ENCODE measurements around the gene STAB2.

The STAB2 gene

DNA sequence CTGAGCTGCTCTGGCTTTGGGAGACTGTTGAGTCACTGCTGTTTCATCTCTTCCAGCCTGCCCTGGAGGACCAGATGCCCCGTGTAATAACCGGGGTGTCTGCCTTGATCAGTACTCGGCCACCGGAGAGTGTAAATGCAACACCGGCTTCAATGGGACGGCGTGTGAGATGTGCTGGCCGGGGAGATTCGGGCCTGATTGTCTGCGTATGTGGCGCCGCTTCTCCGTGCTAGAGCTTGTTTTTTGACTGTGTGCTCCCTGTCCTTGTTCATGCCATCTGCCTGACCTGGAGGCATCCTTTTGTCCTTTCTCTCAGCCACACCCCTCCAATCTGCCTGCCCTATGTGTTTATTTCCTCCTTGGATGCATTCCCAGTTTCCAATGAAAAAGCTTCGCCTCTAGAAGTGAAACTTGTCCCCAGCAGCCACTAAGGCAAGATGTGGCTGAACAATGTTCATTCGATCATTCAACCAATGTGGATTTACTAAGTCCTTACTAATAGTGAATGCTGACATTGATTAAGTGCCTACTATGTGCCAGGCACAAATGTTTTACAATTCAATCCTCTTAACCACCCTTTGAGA, 155.4 kb downstream of the STAB2 start:
- TF ChIP-seq POLR2AphosphoS5 (IDR thresholded peaks at IDR 0.05; ENCODE audit: low read depth, low read length) (no peak), FOXP2 (optimal IDR thresholded peaks at IDR 0.05; ENCODE audit: borderline replicate concordance, extremely low read depth, extremely low read length, insufficient read depth) (no peak), TAF1 (IDR thresholded peaks at IDR 0.05; ENCODE audit: borderline replicate concordance, insufficient read depth, low read length) (no peak), SIN3A (IDR thresholded peaks at IDR 0.05; ENCODE audit: borderline replicate concordance, insufficient read depth, low read length) (no peak)
- TF ChIP-seq, protein P1, sequence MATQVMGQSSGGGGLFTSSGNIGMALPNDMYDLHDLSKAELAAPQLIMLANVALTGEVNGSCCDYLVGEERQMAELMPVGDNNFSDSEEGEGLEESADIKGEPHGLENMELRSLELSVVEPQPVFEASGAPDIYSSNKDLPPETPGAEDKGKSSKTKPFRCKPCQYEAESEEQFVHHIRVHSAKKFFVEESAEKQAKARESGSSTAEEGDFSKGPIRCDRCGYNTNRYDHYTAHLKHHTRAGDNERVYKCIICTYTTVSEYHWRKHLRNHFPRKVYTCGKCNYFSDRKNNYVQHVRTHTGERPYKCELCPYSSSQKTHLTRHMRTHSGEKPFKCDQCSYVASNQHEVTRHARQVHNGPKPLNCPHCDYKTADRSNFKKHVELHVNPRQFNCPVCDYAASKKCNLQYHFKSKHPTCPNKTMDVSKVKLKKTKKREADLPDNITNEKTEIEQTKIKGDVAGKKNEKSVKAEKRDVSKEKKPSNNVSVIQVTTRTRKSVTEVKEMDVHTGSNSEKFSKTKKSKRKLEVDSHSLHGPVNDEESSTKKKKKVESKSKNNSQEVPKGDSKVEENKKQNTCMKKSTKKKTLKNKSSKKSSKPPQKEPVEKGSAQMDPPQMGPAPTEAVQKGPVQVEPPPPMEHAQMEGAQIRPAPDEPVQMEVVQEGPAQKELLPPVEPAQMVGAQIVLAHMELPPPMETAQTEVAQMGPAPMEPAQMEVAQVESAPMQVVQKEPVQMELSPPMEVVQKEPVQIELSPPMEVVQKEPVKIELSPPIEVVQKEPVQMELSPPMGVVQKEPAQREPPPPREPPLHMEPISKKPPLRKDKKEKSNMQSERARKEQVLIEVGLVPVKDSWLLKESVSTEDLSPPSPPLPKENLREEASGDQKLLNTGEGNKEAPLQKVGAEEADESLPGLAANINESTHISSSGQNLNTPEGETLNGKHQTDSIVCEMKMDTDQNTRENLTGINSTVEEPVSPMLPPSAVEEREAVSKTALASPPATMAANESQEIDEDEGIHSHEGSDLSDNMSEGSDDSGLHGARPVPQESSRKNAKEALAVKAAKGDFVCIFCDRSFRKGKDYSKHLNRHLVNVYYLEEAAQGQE (IDR thresholded peaks at IDR 0.05; ENCODE audit: insufficient read depth in 1 of 2, low read depth in 2 of 2, low read length in 2 of 2), result no peak

DNA sequence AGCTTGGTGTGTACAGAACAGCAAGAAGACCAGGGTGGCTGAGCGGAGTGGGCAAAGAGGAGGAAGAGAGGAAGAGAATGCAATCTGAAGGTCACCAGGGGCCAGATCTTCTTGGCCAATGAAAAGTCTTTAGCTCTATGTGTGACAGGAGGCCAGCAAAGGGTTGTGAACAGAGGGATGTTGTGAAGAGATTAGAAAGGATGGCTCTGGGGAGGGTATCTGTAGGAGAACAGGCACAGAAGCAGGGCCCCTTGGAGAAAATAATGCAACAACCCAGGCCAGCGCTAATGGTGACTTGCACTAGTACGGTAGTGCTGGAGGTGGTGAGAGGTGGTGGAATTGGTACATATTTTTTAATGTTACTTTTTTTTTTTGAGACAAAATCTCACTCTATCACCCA, 156.7 kb downstream of the STAB2 start:
- TF ChIP-seq TAF1 (IDR thresholded peaks at IDR 0.05; ENCODE audit: borderline replicate concordance, insufficient read depth, low read length), result no peak
- TF ChIP-seq POLR2AphosphoS5 (IDR thresholded peaks at IDR 0.05; ENCODE audit: low read depth, low read length), result no peak
- TF ChIP-seq, protein P1 (IDR thresholded peaks at IDR 0.05; ENCODE audit: insufficient read depth in 1 of 2, low read depth in 2 of 2, low read length in 2 of 2), result no peak
- no peak for TF ChIP-seq FOXP2 (optimal IDR thresholded peaks at IDR 0.05; ENCODE audit: borderline replicate concordance, extremely low read depth, extremely low read length, insufficient read depth)
- no peak for TF ChIP-seq SIN3A (IDR thresholded peaks at IDR 0.05; ENCODE audit: borderline replicate concordance, insufficient read depth, low read length)

DNA sequence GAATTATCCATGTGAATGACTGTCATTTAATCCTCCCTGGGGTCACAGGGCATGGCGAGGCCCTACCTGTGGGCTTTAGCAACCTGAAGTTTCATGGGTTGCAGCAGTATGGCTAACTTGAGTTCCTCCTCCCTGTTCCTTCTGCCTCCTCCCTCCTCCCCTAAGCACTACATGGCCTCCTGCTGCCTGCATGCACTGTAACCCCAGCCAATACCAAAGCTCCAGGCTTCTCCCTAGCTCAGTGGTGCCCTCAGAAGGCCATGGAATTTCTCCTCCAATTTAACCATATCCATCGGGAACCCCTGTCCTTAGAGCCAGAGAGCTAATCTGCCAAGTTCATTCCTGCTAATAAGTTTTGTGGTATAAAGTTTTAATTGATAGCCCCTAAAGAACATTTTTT, 158.9 kb downstream of the STAB2 start:
- TF ChIP-seq, protein P1 (IDR thresholded peaks at IDR 0.05; ENCODE audit: insufficient read depth in 1 of 2, low read depth in 2 of 2, low read length in 2 of 2), result no peak
- TF ChIP-seq POLR2AphosphoS5 (IDR thresholded peaks at IDR 0.05; ENCODE audit: low read depth, low read length), result no peak
- no peak for TF ChIP-seq TAF1 (IDR thresholded peaks at IDR 0.05; ENCODE audit: borderline replicate concordance, insufficient read depth, low read length)
- TF ChIP-seq FOXP2 (optimal IDR thresholded peaks at IDR 0.05; ENCODE audit: borderline replicate concordance, extremely low read depth, extremely low read length, insufficient read depth), result no peak
- TF ChIP-seq SIN3A (IDR thresholded peaks at IDR 0.05; ENCODE audit: borderline replicate concordance, insufficient read depth, low read length), result no peak

DNA sequence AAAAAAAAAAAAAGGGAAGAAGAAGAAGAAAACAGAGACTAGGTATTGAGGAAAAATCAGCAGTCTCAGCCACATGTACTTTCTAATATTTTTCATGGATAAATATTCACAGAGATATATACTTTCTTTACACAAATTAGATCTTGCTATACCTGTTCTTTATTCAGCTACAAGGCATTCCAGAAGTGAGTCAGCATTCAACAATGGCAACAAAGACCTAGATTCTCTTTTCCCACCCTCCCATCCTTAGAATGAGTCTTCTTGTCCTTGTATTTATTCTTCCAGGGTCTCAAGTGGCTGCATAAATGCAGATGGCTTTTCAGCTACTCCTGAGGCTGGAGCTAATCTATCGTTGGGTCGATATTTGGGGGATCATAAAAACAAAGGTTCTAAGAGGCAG, 160.9 kb downstream of the STAB2 start:
- TF ChIP-seq TAF1 (IDR thresholded peaks at IDR 0.05; ENCODE audit: borderline replicate concordance, insufficient read depth, low read length), result no peak
- no peak for TF ChIP-seq SIN3A (IDR thresholded peaks at IDR 0.05; ENCODE audit: borderline replicate concordance, insufficient read depth, low read length)
- TF ChIP-seq, protein P1 (IDR thresholded peaks at IDR 0.05; ENCODE audit: insufficient read depth in 1 of 2, low read depth in 2 of 2, low read length in 2 of 2), result no peak
- TF ChIP-seq FOXP2 (optimal IDR thresholded peaks at IDR 0.05; ENCODE audit: borderline replicate concordance, extremely low read depth, extremely low read length, insufficient read depth), result no peak
- TF ChIP-seq POLR2AphosphoS5 (IDR thresholded peaks at IDR 0.05; ENCODE audit: low read depth, low read length), result no peak
